ENCODE results near the gene CHST7.
"Not testable (repeated sequence)": the region's sequence is repeated elsewhere in the genome, so short reads cannot be mapped to it uniquely, and the experiment has no call there.

The CHST7 gene

GRCh38 chrX:46573331-46573891 lies at the start of gene CHST7:
CHST7 (plus strand) TSS chrX:46573765; CDS start chrX:46573932, 167 bp downstream.
- peak in 5 of 6 experiments; percentile 8 to 45 (median 24) for DNase-seq

- DNase-seq, result not testable (repeated sequence)
Observed at GRCh38 chrX:46528640-46529039, 44.9 kb upstream of the CHST7 start.

- not testable (repeated sequence) for DNase-seq
Observed at GRCh38 chrX:46529740-46530403, 43.7 kb upstream of the CHST7 start.

GRCh38 chrX:46530404-46530908 lies 43.1 kb upstream of the CHST7 start:
- DNase-seq, result not testable (repeated sequence)

- DNase-seq, result no peak
Observed at GRCh38 chrX:46531442-46531841, 42.1 kb upstream of the CHST7 start.

GRCh38 chrX:46543441-46543840 lies 30.1 kb upstream of the CHST7 start:
- no peak for DNase-seq

GRCh38 chrX:46544527-46544926 lies 29.0 kb upstream of the CHST7 start:
- not testable (repeated sequence) for DNase-seq

GRCh38 chrX:46545111-46546005 lies 28.2 kb upstream of the CHST7 start, which contains the start of gene ZNF674:
ZNF674 (minus strand) TSS chrX:46545421; CDS start chrX:46542087, 3,334 bp downstream.
- DNase-seq, result peak; percentile 82 to 90 (median 89)

GRCh38 chrX:46547857-46548256 lies 25.7 kb upstream of the CHST7 start:
- DNase-seq, result no peak

- no peak for DNase-seq
Observed at GRCh38 chrX:46549914-46550313, 23.7 kb upstream of the CHST7 start.

- DNase-seq, result no peak
Observed at GRCh38 chrX:46551494-46552128, 22.0 kb upstream of the CHST7 start.

- DNase-seq, result no peak
Observed at GRCh38 chrX:46553935-46554334, 19.6 kb upstream of the CHST7 start.

- peak in 2 of 6 experiments; percentile 9 to 21 for DNase-seq
Observed at GRCh38 chrX:46554942-46555341, 18.6 kb upstream of the CHST7 start.

GRCh38 chrX:46559062-46559461 lies 14.5 kb upstream of the CHST7 start:
- DNase-seq, result no peak

GRCh38 chrX:46561824-46562657 lies 11.5 kb upstream of the CHST7 start:
- no peak for DNase-seq

GRCh38 chrX:46567388-46567787 lies 6.2 kb upstream of the CHST7 start:
- DNase-seq, result no peak

- DNase-seq, result no peak
Observed at GRCh38 chrX:46569621-46570020, 3.9 kb upstream of the CHST7 start.

- no peak for DNase-seq
Observed at GRCh38 chrX:46571423-46572339, 1.9 kb upstream of the CHST7 start.

- peak in 3 of 6 experiments; percentile 4 to 17 (median 17) for DNase-seq
Observed at GRCh38 chrX:46572340-46572936, 1.1 kb upstream of the CHST7 start.
